KOPT-K1 (cell line): ENCODE data around the gene PSMD1.
"Not testable (repeated sequence)": the region's sequence is repeated elsewhere in the genome, so short reads cannot be mapped to it uniquely, and the experiment has no call there.

Experiments used
- H3K27ac ChIP-seq: fragments of 200-600 bp; sonication (generic); 2 replicates; pipeline ENCODE4 v1.5.1; 2016; ENCODE audit warnings: antibody characterized with exemption, mild to moderate bottlenecking, low read depth, low read length; ENCODE audit not compliant: poor library complexity, severe bottlenecking
- H3K36me3 ChIP-seq: fragments of 200-600 bp; sonication (generic); 2 replicates; pipeline ENCODE4 v1.5.1; 2017; ENCODE audit warnings: antibody characterized with exemption, mild to moderate bottlenecking, low read length, moderate library complexity; ENCODE audit not compliant: insufficient read depth
- H3K9me3 ChIP-seq: fragments of 200-600 bp; sonication (generic); 2 replicates; pipeline ENCODE4 v1.5.1; 2017; ENCODE audit warnings: antibody characterized with exemption, low read length, mild to moderate bottlenecking; ENCODE audit not compliant: insufficient read depth, poor library complexity, severe bottlenecking

Gene PSMD1

GRCh38 chr2:231185050-231185725, 128.5 kb downstream of the PSMD1 start:
- H3K36me3 ChIP-seq = no peaks in the 10 kb centered on the region
- no peaks in the 10 kb centered on the region for H3K9me3 ChIP-seq
- H3K27ac ChIP-seq = no peak overlapping the region

- H3K36me3 ChIP-seq = no peaks in the 10 kb centered on the region
- H3K27ac ChIP-seq = no peak overlapping the region
- no peaks in the 10 kb centered on the region for H3K9me3 ChIP-seq
Measured at GRCh38 chr2:231185886-231186285, 129.2 kb downstream of the PSMD1 start.

DNA sequence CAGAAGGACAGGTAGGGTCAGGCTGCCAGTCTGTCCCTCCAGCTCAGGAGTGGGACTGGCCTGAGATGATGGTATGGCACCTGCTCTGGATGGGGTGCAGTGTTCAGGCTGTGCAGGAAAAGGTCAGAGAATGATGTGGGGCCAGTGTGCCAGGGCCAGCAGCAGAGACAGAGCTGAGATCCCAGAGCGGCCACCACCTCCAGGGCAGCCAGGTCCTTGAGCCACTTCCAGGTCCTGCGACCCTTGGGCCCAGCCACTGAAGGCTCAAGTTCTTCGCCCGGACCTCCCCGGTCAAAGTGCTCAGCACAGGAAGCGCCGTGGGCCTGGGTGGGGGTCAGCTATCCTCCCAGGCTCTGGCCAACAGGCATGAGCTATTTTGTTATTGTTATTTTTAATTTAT, 129.7 kb downstream of the PSMD1 start:
- no peaks in the 10 kb centered on the region for H3K9me3 ChIP-seq
- H3K36me3 ChIP-seq = no peaks in the 10 kb centered on the region
- no peak overlapping the region for H3K27ac ChIP-seq

DNA sequence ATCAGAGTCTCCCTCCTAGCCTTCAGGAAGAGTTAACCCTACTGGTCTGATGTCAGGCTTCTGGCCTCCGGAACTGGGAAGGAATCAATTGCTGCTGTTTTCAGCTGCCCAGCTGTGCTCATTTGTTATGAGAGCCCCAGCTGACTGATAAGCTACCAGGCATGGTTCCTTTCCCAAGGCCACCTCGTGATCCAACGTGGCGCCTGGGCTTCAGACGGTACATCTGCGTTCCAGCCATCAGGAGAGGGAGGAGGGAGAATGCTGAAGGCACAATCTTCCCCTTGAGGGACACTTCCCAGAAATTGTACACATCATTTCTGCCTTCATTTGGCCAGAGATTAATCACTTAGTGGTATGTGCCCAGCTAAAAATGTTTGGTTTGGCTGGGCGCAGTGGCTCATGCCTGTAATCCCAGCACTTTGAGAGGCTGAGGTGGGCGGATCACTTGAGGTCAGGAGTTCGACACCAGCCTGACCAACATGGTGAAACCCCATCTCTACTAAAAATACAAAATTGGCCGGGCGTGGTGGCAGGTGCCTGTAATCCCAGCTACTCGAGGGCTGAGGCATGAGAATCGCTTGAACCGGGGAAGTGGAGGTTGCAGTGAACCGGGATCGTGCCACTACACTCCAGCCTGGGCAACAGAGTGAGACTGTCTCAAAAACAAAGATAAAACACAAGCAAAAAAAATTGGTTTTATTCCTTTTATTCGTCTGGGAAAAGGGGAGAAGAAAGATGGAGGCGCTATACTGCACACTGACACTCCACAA, 131.3 kb downstream of the PSMD1 start:
- no peak overlapping the region for H3K27ac ChIP-seq
- H3K9me3 ChIP-seq = no peaks in the 10 kb centered on the region
- no peaks in the 10 kb centered on the region for H3K36me3 ChIP-seq

- no peak overlapping the region for H3K27ac ChIP-seq
- no peaks in the 10 kb centered on the region for H3K36me3 ChIP-seq
- H3K9me3 ChIP-seq = no peaks in the 10 kb centered on the region
Measured at GRCh38 chr2:231188506-231189170, 132.0 kb downstream of the PSMD1 start.

GRCh38 chr2:231189171-231189530, 132.5 kb downstream of the PSMD1 start:
- Histone ChIP-seq H3K9me3 (no peaks in the 10 kb centered on the region), H3K27ac (no peak overlapping the region), H3K36me3 (no peaks in the 10 kb centered on the region)

- no peak overlapping the region for H3K27ac ChIP-seq
- H3K9me3 ChIP-seq = no peaks in the 10 kb centered on the region
- H3K36me3 ChIP-seq = no peaks in the 10 kb centered on the region
Measured at GRCh38 chr2:231189571-231190495, 133.2 kb downstream of the PSMD1 start.

DNA sequence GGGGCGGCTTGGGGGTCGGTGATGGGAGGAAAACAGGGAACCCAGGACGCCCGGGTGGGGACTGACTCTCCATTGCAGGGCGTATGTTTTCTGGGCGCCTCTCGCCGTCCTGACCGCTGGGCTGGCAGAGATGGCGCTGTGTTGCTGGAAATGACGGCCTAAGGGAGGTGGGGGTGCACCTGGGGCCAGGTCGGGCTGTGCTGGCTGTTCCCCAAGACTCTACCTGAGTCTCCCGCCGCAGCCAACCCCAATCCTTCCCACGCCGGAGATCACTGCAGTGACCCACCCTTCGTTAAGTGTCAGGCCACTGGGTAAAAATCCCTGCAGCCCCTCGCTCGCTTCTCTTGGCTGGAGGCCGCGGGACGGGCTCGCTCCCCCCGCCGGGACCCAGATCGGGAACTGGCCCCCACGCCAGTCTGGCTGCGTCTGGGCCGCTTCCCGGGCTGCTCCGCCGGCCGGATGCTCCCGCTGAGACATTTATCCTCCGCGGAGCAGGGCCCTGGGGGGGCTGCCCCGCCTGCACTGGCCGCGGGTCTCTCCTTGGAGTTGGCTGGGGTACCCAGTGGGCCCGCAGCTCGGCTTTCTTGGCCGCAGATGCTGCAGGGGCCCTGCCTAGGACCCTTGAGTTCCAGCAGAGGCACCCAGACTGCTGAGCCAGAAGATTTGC, 134.0 kb downstream of the PSMD1 start:
- no peaks in the 10 kb centered on the region for H3K36me3 ChIP-seq
- no peak overlapping the region for H3K27ac ChIP-seq

DNA sequence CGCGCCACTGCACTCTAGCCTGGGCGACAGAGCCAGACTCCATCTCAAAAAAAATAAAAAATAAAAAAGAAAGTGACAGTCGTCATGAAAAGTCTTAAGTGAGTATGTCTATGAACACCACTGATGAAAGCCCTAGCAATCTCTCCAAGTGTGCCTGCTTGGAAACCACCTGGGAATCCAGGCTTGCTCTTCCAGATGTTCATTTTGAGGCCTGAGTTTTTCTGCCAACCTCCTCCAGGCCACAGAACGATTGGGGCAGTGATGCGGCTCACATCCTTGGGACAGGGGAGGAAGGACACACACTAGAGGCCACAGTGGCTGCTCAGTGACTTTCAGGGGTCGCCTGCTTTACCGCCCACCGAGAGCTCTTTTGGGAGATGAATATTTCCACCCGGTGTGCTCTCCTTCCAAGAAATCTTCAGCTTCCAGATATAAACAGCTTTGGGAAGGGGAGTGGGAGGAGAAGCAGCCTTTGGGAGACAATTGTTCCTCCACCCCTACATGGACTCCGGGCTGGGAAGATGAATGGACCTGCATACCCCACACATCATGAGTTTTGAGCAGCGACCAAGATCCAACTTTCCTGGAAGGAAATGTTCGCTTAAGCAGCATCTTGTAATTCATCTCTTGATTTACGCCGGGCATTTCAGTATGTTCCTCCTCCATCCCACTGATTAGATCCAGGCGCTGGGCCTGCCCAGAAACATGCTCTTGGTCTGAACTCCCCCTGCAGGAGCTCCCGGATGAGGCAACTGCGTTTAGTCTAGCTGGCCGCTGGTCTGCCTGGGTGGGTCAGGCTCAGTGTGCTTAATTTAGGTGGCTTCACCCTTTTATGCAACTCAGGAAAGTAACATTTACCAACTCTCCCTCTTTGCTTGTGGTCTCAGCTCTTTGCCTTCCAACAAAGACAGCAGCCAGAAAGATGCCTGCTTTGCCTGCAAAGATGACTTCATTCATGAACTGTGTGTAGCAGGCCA, 135.5 kb downstream of the PSMD1 start:
- Histone ChIP-seq H3K27ac (no peak overlapping the region), H3K9me3 (no peaks in the 10 kb centered on the region), H3K36me3 (no peaks in the 10 kb centered on the region)

More for the DNA sequence above, 134.0 kb downstream of the PSMD1 start:
- H3K9me3 ChIP-seq = no peaks in the 10 kb centered on the region

DNA sequence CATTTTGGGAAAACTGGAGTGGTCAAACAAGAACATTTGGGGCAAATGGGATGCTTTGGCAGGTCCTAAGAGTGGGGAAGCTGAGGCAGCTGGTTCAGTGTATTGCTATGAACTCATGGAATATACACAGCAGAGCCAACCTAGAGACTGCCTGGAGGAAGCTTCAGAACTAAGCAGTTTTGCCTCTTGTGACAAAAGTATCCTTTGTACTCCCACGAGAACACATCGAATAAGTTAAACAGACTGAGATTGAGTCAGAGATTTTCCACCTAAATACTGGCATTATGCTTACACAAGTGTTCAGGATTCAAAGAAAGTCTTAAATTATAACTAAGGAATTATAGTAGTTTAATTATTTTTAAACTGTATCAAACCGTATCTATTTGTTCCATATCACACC, 136.5 kb downstream of the PSMD1 start:
- Histone ChIP-seq H3K27ac (no peak overlapping the region), H3K36me3 (no peaks in the 10 kb centered on the region), H3K9me3 (no peaks in the 10 kb centered on the region)

GRCh38 chr2:231196592-231196991, 139.9 kb downstream of the PSMD1 start:
- H3K9me3 ChIP-seq = no peaks in the 10 kb centered on the region

DNA sequence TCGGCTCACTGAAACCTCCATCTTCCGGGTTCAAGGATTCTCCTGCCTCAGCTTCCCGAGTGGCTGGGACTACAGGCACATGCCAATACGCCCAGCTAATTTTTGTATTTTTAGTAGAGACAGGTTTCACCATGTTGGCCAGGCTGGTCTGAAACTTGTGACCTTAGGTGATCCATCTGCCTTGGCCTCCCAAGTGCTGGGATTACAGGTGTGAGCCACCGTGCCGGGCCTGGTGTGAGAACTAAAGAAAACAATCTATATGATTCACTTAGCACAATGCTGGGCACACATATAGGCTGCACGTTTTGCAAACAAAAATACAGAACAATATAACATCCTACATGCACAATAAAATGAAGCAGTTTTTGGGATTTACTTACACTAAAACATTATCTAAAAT, 140.5 kb downstream of the PSMD1 start:
- not testable (repeated sequence) for H3K27ac ChIP-seq, H3K36me3 ChIP-seq, H3K9me3 ChIP-seq

More at GRCh38 chr2:231196592-231196991, 139.9 kb downstream of the PSMD1 start:
- Histone ChIP-seq H3K36me3 (no peaks in the 10 kb centered on the region), H3K27ac (no peak overlapping the region)

DNA sequence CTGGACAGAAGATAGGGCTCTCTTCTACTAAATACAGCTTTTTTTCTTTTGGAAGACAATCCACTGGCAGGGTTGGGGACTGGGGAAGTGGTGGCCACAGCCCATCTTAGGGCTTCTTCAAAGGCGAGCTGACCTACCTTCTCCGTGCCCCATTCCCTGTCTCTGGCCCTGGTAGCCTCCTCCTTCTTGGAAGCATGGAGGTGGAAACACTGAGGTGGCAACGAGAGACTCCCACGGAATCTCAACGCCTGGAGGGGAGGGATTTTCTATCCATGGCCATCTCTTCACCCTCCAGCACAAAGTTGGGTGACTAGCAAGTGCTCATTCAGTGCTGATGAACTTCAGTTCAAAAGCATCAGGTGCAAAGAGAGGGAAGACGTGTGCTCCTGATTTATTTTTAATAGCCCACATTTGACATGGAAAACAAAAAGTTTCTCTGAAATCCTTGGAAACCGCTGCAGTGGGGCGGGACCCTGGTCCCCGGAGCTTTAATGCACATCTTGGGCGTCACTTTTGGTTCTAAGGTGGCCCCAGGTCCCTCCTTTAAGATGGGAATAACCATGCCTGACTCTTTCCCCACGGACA, 141.1 kb downstream of the PSMD1 start:
- Histone ChIP-seq H3K36me3 (no peaks in the 10 kb centered on the region), H3K9me3 (no peaks in the 10 kb centered on the region), H3K27ac (peak overlapping the region; percentile 65)
